Measurements from ENCODE around the gene POLR3K. TPM values are rescaled to one million over a fixed set of nuclear protein-coding genes. Genes with fewer than 3 reads are reported as not detected.

POLR3K gene
- total RNA-seq, 1 donor from 2014 or later: 12.0 TPM

DNA sequence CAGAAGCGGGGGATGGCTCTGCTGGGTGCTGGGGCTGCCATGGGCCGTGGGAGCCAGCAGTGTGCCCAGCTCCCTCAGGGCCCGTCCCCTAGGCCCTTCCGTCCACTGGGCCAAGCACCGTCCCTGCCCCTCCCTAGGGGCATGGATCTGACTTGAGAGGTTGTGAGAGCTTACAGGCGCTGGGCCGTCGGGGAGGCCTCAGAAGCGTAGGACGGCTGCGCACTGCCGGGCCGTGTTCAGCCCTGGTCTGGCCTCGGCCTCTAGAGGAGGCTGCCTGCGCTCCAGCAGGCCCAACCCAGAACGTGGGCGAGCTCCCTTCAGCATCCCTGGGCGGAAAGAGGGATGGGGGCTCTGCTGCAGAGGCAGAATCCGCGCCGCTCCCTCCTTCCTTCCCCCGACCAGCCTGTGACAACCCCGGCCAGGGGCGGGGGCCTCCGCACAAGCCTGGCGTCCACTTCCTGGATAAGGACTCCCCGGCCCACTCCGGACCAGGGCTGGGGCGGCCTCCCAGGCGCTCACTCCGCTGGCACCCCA is 23.9 kb upstream of the POLR3K start:
- peak overlapping the region; percentile 82 for H3K4me3 ChIP-seq
- TF ChIP-seq, protein P1, sequence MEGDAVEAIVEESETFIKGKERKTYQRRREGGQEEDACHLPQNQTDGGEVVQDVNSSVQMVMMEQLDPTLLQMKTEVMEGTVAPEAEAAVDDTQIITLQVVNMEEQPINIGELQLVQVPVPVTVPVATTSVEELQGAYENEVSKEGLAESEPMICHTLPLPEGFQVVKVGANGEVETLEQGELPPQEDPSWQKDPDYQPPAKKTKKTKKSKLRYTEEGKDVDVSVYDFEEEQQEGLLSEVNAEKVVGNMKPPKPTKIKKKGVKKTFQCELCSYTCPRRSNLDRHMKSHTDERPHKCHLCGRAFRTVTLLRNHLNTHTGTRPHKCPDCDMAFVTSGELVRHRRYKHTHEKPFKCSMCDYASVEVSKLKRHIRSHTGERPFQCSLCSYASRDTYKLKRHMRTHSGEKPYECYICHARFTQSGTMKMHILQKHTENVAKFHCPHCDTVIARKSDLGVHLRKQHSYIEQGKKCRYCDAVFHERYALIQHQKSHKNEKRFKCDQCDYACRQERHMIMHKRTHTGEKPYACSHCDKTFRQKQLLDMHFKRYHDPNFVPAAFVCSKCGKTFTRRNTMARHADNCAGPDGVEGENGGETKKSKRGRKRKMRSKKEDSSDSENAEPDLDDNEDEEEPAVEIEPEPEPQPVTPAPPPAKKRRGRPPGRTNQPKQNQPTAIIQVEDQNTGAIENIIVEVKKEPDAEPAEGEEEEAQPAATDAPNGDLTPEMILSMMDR (IDR thresholded peaks at IDR 0.05): no peak
- H3K9me3 ChIP-seq: no peaks in the 10 kb centered on the region
- peaks cover 52% of the 10 kb centered on the region for H3K4me1 ChIP-seq
- ATAC-seq (peak; percentile 56), DNase-seq (peak; percentile 84)
- intact Hi-C loops (cut with DNase I): no loop called here
- H3K27ac ChIP-seq: peak overlapping the region; percentile 93
- H3K36me3 ChIP-seq: peaks cover 11% of the 10 kb centered on the region
- no peaks in the 10 kb centered on the region for H3K27me3 ChIP-seq

DNA sequence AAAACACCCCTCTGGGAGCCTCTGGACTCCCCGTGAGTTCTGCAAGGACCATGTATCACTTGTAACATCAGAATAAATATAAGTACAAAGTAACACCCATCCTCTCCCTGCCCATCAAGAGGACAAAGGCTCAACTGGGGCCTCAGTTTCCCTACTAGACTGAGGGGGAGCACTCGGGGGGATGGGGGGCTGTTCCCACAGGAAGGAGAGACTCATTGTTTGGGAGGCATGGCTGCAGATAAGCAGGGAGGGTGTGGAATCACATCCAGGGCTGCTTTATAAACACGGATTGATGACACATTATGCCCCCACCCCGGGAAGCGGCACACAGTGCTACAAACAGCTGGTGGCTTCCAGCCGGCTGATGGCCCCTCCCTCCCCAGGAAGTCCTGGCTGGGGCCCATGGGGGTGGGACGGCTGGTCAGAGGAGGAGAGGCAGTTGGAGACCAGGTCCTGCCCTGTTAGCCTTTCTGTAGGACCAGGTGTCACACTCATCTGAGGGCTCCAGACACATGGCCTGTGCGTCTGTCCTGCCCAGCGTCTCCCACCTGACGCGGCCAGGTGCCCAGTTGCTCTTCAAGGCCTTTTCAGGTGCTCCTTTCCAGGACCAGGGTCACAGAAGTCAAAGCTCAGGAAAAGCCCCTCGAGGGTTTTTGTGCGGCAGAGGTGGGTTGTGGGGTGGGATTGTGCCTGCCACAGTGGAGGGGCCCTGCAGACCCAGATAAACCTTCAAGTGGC is 23.3 kb upstream of the POLR3K start:
- Histone ChIP-seq H3K9me3 (no peaks in the 10 kb centered on the region), H3K4me1 (peaks cover 52% of the 10 kb centered on the region), H3K27ac (peak overlapping the region; percentile 93), H3K36me3 (peaks cover 11% of the 10 kb centered on the region), H3K4me3 (peak overlapping the region; percentile 82), H3K27me3 (no peaks in the 10 kb centered on the region)
- DNase-seq (peak; percentile 80), ATAC-seq (peak; percentile 17)
- TF ChIP-seq, protein P1 (IDR thresholded peaks at IDR 0.05): no peak
- intact Hi-C loops (cut with DNase I): no loop called here

DNA sequence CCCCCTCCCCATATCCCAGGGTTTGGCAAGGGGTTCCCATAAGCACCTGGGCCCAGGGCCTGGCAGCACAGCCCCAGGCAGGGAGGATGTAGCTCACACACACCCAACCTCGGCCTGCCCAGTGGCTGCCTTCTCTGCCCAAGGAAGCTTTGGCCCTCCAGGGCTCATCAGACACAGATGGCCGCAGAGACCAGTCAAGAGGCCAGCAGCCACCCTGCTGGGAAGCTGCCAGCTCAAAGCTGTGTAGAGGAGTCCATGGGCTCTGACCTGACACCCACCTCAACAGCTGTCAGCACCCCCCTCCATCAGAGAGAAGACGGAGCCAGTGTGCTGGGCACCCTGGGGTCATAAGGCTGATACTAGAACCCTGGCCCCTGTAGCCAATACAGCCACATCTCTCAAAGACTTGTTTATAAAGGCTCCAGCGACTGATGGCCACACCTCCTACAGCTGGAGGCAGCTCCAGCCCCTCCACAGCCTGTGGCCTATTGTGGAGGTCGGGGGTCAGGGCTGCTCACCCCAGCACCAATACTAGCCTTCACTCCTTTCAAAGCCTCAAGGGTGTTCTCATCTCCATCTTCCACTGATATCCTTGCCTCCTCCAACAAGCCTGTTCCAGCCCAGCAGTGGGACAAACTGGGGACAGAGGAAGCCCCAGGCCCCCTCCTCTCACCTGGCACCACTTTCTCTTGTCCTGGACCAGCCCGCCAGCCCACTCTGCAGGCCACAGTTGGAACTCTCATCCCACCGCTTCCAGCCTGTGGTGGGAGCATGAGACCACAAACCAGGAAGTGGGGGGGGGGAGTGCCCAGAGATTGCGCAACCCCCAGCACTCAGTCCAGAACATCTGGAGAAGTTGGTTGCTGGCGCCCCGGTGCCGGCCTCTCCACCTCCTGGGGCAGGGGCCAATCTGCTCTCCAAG is 22.4 kb upstream of the POLR3K start:
- Histone ChIP-seq H3K4me3 (no peak overlapping the region), H3K4me1 (peaks cover 57% of the 10 kb centered on the region)
- peak; percentile 87 for DNase-seq

DNA sequence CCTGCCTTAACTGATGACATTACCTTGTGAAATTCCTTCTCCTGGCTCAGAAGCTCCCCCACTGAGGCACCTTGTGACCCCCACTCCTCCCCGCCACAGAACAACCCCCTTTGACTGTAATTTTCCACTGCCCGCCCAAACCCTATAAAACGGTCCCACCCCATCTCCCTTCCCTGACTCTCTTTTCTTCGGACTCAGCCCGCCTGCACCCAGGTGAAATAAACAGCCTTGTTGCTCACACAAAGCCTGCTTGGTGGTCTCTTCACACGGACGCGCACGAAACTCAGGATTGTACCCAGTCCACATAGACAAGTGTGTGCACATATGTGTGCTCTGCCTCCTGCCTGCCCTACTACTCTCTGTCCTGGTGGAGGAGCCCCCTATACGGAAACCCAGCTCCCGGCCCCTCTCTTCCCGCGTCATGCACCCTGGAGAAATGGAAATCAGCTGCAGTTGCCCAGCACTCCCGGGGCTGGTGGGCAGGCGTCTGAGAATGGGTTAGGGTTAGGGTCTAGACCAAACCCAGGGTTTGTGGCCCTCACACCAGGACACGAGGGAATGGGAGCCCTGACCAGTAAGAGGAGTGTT is 21.4 kb upstream of the POLR3K start:
- intact Hi-C loops (cut with DNase I): no loop called here
- no peaks in the 10 kb centered on the region for H3K9me3 ChIP-seq
- no peak overlapping the region for H3K4me3 ChIP-seq
- no peak for DNase-seq
- H3K36me3 ChIP-seq: peaks cover 6% of the 10 kb centered on the region
- no peaks in the 10 kb centered on the region for H3K27me3 ChIP-seq
- peak overlapping the region; percentile 93 for H3K27ac ChIP-seq
- TF ChIP-seq, protein P1 (IDR thresholded peaks at IDR 0.05): no peak
- H3K4me1 ChIP-seq: peaks cover 64% of the 10 kb centered on the region
- no peak for ATAC-seq

More for the DNA sequence above, 22.4 kb upstream of the POLR3K start:
- Histone ChIP-seq H3K9me3 (no peaks in the 10 kb centered on the region), H3K27me3 (no peaks in the 10 kb centered on the region), H3K36me3 (peaks cover 11% of the 10 kb centered on the region), H3K27ac (peak overlapping the region; percentile 93)
- TF ChIP-seq, protein P1 (IDR thresholded peaks at IDR 0.05): peak; percentile 35
- intact Hi-C loops (cut with DNase I): no loop called here
- peak; percentile 5 for ATAC-seq

DNA sequence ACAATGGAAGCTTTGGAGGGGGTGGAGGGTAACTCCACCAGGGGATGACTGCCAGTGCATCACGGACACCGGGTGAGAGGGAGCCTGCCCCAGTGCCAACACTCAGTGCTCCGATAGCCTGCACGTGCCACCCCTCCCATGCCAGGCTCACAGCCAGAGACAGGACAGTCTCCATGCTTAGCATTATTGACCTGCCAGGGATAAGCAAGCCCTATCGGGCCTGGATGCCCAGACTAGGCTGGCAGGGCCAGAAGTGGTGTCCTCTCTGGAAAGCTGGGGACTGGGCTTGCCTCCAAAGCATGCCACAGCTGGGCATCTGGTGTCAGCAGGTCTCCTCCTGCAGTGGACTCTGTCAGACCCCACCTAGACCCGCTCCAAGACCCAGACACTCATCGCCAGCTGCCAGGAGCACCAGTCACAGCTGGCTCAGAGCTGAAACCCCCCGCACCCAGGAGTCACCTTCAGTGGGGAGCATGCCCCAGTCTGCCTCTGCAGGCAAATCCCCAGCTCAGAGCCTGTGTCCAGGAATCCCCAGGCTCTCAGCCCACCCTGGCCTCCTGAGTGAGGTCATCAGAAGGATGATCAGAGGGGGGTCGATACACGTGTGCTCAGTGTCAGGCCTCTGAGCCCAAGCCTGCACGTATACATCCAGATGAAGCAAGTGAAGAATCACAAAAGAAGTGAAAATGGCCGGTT is 20.8 kb upstream of the POLR3K start:
- Histone ChIP-seq H3K4me1 (peaks cover 61% of the 10 kb centered on the region), H3K27ac (peak overlapping the region; percentile 47), H3K27me3 (no peaks in the 10 kb centered on the region), H3K36me3 (no peaks in the 10 kb centered on the region), H3K4me3 (no peak overlapping the region), H3K9me3 (no peaks in the 10 kb centered on the region)
- DNase-seq: no peak
- TF ChIP-seq, protein P1 (IDR thresholded peaks at IDR 0.05): no peak
- ATAC-seq: no peak
- intact Hi-C loops (cut with DNase I): no loop called here

Data from upper lobe of right lung (tissue), 1 donor.